ENCODE results near the gene TAMALIN.

DNA sequence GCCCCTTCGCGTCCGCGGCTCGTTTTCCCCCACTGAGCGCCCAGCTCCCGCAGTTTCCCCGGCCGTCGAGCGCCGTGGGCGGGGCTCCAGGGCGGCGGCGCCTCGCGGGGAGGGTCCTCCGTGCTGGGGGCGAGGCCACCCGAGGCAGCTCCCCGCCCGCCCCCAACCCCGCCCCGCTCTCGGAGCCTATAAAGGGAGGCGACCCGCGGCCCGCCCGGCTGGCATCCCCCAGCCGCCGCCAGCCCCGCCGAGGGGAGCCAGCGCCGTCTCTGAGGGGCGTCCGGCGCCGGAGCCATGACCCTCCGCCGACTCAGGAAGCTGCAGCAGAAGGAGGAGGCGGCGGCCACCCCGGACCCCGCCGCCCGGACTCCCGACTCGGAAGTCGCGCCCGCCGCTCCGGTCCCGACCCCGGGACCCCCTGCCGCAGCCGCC, at the start of gene TAMALIN:
- TF ChIP-seq CTCF (IDR thresholded peaks at IDR 0.05; ENCODE audit: borderline replicate concordance, extremely low read depth, low read length, poor library complexity, severe bottlenecking), result no peak
- no peak for TF ChIP-seq EZH2 (IDR thresholded peaks at IDR 0.05; ENCODE audit: borderline replicate concordance, low read depth, low read length, severe bottlenecking)

Measured in DND-41 (cell line).